Measurements from ENCODE around the gene OR6B1. TPM values are rescaled to one million over a fixed set of nuclear protein-coding genes. Genes with fewer than 3 reads are reported as not detected.
"Not testable (repeated sequence)": the region's sequence is repeated elsewhere in the genome, so short reads cannot be mapped to it uniquely, and the experiment has no call there.

The OR6B1 gene
- polyA plus RNA-seq, 4 donors = not detected

DNA sequence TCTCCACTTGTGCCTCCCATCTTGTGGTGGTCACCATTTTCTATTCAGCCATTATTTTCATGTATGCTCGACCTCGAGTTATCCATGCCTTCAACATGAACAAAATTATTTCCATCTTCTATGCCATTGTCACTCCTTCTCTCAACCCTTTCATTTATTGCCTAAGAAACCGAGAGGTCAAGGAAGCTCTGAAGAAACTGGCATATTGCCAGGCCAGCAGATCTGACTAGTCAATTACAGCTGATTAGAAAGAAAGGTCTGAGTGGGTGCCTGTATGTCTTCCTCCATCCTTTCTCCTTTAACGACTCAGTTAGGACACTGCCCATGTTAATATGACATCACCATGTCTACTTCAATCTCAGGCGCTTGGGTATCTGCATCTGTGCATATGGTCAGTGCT is 4.6 kb downstream of the OR6B1 start:
- DNase-seq (ENCODE audit: low read depth in 4 of 4, low spot score in 3 of 4) = no peak

DNA sequence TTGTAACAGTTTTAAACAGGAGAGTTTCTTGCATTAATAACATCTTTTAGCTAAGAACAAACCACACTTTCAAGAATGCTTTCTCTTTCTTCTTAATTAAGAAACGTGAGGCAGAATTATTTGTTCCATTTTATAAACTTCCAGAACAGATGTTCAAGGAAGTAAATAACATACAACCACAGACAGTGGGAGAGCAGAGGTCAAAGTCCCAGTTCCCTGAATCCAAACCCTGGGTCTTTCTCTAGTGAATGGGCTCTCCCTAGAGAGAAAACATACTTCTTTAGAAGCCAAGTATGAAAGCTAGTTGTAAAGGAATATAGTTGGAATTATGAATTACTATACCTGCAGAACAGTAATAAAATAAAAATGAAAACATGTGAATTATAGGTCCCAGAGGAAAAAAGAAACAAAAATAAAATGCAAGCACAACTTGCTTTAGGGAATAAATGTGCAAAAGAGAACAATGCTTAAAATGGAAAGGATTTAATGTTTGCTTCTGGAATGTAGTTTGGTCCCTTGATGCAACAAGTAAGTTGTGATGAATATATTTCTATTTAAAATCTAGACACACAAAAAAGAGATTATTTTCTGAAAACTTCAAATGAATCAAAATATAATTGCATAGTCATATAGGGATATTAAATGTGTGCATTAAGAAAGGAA is 6.0 kb downstream of the OR6B1 start:
- no peak for DNase-seq (ENCODE audit: low read depth in 4 of 4, low spot score in 3 of 4)

- no peak for DNase-seq (ENCODE audit: low read depth in 4 of 4, low spot score in 3 of 4)
Measured at GRCh38 chr7:144006692-144007042, 6.5 kb downstream of the OR6B1 start.

DNA sequence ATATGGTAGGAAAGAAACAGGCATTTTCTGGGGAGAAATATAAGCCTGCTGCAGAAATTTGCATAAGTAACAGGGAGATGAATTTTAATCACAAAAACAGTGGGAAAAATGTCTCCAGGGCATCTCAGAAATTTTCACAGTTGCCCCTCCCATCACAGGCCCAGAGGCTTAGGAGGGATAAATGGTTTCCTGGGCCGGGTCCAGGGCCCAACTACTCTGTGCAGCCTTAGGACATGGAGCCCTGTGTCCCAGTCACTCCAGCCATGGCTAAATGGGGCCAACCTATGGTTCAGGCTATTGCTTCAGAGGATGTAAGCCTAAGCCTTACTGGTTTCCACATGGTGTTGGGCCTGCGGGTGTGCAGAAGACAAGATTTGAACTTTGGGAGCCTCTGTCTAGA is 9.2 kb downstream of the OR6B1 start:
- DNase-seq (ENCODE audit: low read depth in 4 of 4, low spot score in 3 of 4) = no peak

- not testable (repeated sequence) for DNase-seq (ENCODE audit: low read depth in 4 of 4, low spot score in 3 of 4)
Measured at GRCh38 chr7:144010061-144010460, 9.9 kb downstream of the OR6B1 start.

GRCh38 chr7:144010821-144011220 is 10.7 kb downstream of the OR6B1 start:
- DNase-seq (ENCODE audit: low read depth in 4 of 4, low spot score in 3 of 4) = not testable (repeated sequence)

DNA sequence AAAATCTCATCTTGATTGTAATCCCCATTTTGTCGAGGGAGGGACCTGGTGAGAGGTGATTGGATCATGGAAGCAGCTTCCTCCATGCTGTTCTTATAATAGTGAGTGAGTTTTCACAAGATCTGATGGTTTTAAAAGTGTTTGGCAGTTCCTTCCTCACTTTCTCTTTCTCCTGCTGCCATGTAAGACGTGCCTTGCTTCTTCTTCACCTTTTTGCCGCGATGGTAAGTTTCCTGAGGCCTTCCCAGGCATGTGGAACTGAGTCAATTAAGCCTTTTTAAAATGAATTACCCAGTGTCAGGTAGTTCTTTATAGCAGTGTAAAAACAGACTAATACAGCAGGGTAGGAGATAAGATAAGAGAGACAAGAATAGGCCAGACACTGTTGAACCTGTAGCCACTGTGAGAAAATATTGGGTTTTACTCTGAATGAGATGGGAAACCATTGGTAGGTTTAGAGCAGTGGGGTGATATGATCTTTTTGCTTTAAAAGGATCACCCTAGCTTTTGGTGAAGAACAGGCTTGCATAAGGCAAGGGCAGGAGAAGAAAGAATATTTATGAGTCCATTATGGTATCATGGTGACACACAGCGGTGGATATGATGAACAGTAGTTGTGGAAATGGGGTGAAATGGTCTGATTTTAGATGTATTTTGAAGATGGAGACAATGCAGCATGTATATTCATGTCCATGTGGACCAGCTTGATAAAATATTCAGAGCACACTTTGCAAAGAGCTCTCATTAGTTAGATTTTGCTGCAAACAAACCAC is 11.5 kb downstream of the OR6B1 start:
- DNase-seq (ENCODE audit: low read depth in 4 of 4, low spot score in 3 of 4) = no peak

- DNase-seq (ENCODE audit: low read depth in 4 of 4, low spot score in 3 of 4) = no peak
Measured at GRCh38 chr7:144018065-144018464, 17.9 kb downstream of the OR6B1 start.

DNA sequence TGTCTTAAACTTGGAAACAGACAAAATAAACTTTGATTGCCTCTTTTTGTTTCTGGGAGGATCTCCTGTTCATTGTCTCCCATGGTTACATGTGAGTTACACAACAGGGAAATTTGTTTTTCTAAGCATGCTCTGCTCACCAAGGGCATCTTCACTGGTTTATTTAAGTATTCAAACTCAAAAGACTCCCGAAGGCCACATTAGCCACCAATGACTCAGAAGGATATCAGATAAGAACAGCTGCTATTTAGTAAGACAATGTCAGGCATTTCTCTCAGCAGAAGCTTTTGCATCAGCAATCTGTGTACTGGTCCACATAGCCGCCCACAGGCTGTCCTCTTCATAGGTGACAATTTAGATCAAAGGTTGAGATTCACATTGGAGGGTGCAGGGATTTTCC is 19.3 kb downstream of the OR6B1 start:
- DNase-seq (ENCODE audit: low read depth in 4 of 4, low spot score in 3 of 4) = no peak

DNA sequence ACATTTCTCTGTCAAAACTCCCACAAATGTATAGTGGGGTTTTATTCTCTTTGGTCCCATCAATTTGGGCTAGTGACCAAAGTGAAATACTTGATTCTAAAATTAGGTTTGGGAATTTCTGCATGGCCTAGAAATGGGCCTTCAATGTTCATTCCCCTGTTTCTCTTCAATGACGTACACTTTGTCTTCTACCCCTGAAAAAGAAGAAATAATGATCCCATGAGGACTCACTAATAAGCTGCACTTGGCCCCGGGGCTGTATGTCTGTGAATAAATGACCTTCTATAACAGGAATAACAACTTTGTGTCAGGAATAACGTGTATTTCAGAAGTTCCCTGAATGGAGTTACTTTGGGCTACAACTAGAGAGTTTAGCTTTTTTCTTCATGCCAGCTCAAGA is 20.2 kb downstream of the OR6B1 start:
- no peak for DNase-seq (ENCODE audit: low read depth in 4 of 4, low spot score in 3 of 4)

DNA sequence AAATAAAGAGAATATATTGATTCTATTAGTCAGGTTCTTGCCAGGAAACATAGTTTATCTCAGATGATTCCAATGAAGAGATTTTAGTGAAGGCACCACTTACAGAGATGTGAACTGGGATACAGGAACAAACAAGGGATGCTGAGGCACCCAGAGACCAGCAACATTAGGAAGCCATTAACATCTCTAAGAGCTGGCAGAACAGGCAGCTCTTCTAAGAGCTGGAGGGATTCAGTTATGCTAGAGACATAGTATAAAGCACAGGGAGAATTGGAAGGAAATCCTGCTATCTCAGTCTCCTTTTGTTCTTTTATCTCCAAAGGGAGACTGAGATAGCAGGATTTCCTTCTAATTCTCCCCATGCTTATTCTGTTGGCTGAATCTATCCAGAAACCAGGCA is 22.0 kb downstream of the OR6B1 start:
- no peak for DNase-seq (ENCODE audit: low read depth in 4 of 4, low spot score in 3 of 4)

DNA sequence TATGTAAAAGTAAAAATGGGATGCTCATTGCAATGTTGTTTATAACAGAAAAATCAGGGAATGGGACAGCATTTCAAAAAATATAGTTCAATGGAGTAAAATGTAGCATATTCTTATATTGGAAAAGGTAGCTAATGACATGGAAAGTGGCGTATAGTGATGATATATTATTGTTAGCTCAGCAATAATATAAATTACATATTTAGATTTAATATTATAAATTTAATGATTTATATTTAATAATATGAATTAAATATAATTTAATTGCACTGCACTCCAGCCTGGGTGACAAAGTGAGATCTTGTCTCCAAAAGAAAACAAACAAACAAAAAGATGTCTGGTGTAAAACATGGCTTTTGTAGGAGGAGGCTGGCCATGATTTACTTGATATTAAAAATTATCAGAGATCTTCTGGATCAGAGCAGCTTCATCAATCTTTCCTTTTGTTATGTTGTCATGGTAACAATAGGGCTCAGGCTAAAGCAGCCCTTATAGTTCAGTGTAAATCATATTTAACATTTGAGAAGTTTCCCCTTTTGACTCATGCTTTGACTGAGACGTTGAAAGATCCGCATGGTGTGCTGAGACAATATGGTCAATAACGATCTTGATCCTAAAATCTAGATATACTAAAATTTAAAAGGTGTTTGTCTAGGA is 23.2 kb downstream of the OR6B1 start:
- DNase-seq (ENCODE audit: low read depth in 4 of 4, low spot score in 3 of 4) = no peak

DNA sequence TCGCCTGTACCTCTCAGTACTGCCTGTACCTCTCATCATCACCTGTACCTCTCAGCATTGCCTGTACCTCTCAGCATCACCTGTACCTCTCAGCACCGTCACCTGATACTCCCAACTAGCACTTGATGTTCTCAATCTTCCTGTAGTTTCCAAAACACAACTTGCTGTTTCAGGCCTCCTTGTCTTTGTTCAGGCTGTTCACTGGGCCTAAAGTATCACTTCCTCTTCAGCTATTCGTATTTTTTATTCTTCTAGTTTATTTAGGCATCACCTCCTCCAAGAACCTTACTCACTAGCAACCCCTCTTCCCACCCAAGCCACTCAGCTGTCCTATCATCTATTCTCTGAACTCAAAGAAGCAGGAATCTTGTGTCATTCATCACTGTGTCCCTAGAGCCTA is 24.1 kb downstream of the OR6B1 start:
- no peak for DNase-seq (ENCODE audit: low read depth in 4 of 4, low spot score in 3 of 4)

DNA sequence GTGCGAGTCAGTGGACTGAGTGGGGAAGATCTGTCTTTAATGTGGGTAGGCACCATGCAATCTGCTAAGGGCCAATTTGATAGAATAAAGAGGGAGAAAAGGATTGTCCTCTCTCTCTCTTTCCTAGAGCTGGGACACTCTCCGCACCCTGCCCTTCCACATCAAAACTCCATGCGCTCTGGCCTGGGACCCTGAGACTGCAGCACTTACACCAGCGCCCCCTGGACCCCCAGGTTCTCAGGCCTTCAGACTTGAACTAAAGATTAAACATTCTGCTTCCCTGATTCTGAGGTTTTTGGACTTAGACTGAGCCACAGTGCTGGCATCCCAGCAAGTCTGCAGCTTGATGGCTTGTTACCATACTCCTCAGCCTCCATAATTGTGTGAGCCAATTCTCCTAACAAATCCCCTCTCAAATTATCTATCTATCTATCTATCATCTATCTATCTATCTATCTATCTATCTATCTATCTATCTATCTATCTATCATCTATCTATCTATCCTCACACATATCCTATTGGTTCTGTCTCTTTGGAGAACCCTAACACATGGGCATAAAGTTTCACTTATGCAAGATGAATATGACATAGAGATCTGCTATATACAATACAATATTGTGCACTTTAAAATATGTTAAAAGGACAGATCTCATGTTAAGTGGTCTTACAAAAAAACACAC is 26.2 kb downstream of the OR6B1 start:
- DNase-seq (ENCODE audit: low read depth in 4 of 4, low spot score in 3 of 4) = no peak

DNA sequence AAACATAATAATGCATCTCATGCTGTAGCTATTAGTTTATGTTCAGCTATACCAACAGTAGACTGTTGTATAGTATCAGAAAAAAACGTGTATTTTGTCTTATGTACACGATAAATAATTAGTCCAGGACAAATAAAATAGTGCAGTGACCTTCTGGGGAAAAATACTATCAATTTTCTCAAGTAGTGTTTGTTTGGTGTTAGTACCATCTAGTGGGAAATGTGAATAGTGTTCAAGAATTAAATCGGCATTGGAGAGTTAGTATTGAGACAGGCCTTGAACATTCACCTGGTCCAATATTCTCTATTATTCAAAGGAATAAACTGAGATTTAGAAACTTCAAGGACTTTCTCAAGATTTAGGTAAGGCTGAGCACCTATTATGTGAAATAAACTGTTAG is 26.9 kb downstream of the OR6B1 start:
- peak in 1 of 4 donors; percentile 11 for DNase-seq (ENCODE audit: low read depth in 4 of 4, low spot score in 3 of 4)

DNA sequence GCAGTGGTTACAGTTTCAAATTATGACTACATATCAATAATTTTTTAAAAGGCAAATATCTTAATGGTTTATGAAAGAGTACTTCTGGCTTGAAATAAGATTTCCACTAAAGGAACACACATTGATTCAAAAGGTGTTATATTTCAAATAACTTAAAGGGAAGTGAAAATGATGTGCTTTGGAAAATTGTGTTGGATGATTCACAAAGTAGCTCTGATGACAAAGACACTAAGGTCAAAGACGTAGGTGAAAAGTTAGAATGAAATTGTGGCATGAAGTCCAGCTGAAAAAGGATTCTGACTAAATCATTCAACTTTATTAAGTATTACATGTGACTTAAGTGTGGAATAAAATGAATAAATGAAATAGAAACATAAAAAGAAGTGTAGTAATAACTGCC is 27.9 kb downstream of the OR6B1 start:
- no peak for DNase-seq (ENCODE audit: low read depth in 4 of 4, low spot score in 3 of 4)

GRCh38 chr7:144028547-144028946 is 28.4 kb downstream of the OR6B1 start:
- no peak for DNase-seq (ENCODE audit: low read depth in 4 of 4, low spot score in 3 of 4)

GRCh38 chr7:144032516-144032915 is 32.4 kb downstream of the OR6B1 start:
- no peak for DNase-seq (ENCODE audit: low read depth in 4 of 4, low spot score in 3 of 4)

- DNase-seq (ENCODE audit: low read depth in 4 of 4, low spot score in 3 of 4) = no peak
Measured at GRCh38 chr7:144032985-144033709, 33.0 kb downstream of the OR6B1 start.

GRCh38 chr7:144035385-144035784 is 35.3 kb downstream of the OR6B1 start:
- DNase-seq (ENCODE audit: low read depth in 4 of 4, low spot score in 3 of 4) = no peak

All from left renal pelvis (tissue), 4 donors.